ENCODE results near the gene MICAL3.

MICAL3 gene

DNA sequence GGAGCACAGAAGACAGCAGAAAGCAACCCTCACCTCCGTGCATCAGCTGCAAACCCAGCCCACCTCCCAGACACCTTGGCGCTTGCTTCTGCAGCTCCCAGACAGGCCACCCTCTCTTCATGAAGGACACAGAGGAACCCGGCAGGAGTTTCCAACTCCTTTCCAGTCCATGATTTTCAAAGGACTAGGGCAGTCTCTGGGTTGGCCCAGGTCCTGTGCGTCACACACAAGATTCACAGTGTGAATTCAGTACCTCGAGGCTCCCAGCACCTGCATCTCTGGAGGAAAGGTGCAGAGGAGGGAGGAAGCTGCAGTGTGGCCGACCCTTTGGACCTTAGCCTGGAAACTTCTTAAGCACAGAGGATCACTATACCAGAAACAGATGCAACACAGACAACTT is 189.1 kb downstream of the MICAL3 start:
- Histone ChIP-seq H3K27ac (ENCODE audit: low read depth, low read length) (no peak overlapping the region), H3K36me3 (ENCODE audit: control insufficient read depth, insufficient read depth, low read length) (no peaks in the 10 kb centered on the region), H3K4me2 (ENCODE audit: low read length) (no peak overlapping the region), H2BK15ac (replicated peaks; ENCODE audit: low read depth) (no peak overlapping the region), H3K79me1 (ENCODE audit: low read length) (no peaks in the 10 kb centered on the region), H2AK5ac (ENCODE audit: low read length) (no peak overlapping the region), H3K4ac (ENCODE audit: low read depth, low read length) (no peak overlapping the region), H4K5ac (ENCODE audit: low read length) (no peak overlapping the region), H2BK120ac (ENCODE audit: low read depth, low read length) (no peak overlapping the region), H3K4me1 (ENCODE audit: control insufficient read depth, low read depth, low read length) (no peaks in the 10 kb centered on the region), H4K8ac (ENCODE audit: low read depth, low read length) (no peak overlapping the region), H3K79me2 (ENCODE audit: control insufficient read depth, insufficient read depth, low read length) (no peaks in the 10 kb centered on the region), H3K4me3 (ENCODE audit: low read length) (no peak overlapping the region), H3K23ac (ENCODE audit: low read length) (no peak overlapping the region), H2BK5ac (ENCODE audit: low read length) (no peak overlapping the region), H3K18ac (ENCODE audit: low read length) (no peak overlapping the region), H3K27me3 (ENCODE audit: insufficient read depth, low read length, poor library complexity) (no peaks in the 10 kb centered on the region), H3K56ac (ENCODE audit: low read length) (no peak overlapping the region), H3K9ac (ENCODE audit: low read length) (no peak overlapping the region)
- WGBS (ENCODE audit: extremely low coverage, insufficient coverage, low lambda C conversion rate), result no CpG with 5 or more reads among the region's 6 CpGs
- DNase-seq, result no peak

- H3K4ac ChIP-seq (ENCODE audit: low read depth, low read length), result no peak overlapping the region
- H3K79me2 ChIP-seq (ENCODE audit: control insufficient read depth, insufficient read depth, low read length), result no peaks in the 10 kb centered on the region
- H3K4me3 ChIP-seq (ENCODE audit: low read length), result no peak overlapping the region
- no peak overlapping the region for H4K8ac ChIP-seq (ENCODE audit: low read depth, low read length)
- H4K5ac ChIP-seq (ENCODE audit: low read length), result no peak overlapping the region
- no peak overlapping the region for H2BK5ac ChIP-seq (ENCODE audit: low read length)
- H2BK120ac ChIP-seq (ENCODE audit: low read depth, low read length), result no peak overlapping the region
- H3K23ac ChIP-seq (ENCODE audit: low read length), result no peak overlapping the region
- H2AK5ac ChIP-seq (ENCODE audit: low read length), result no peak overlapping the region
- H3K56ac ChIP-seq (ENCODE audit: low read length), result no peak overlapping the region
- H3K27ac ChIP-seq (ENCODE audit: low read depth, low read length), result no peak overlapping the region
- DNase-seq, result no peak
- H3K79me1 ChIP-seq (ENCODE audit: low read length), result no peaks in the 10 kb centered on the region
- H3K36me3 ChIP-seq (ENCODE audit: control insufficient read depth, insufficient read depth, low read length), result no peaks in the 10 kb centered on the region
- no peak overlapping the region for H3K9ac ChIP-seq (ENCODE audit: low read length)
- WGBS (ENCODE audit: extremely low coverage, insufficient coverage, low lambda C conversion rate), result no CpG with 5 or more reads among the region's 12 CpGs
- no peak overlapping the region for H2BK15ac ChIP-seq (replicated peaks; ENCODE audit: low read depth)
- no peaks in the 10 kb centered on the region for H3K27me3 ChIP-seq (ENCODE audit: insufficient read depth, low read length, poor library complexity)
- no peaks in the 10 kb centered on the region for H3K4me1 ChIP-seq (ENCODE audit: control insufficient read depth, low read depth, low read length)
- no peak overlapping the region for H3K18ac ChIP-seq (ENCODE audit: low read length)
- no peak overlapping the region for H3K4me2 ChIP-seq (ENCODE audit: low read length)
Measured at GRCh38 chr22:17833489-17833888, 190.9 kb downstream of the MICAL3 start.

DNA sequence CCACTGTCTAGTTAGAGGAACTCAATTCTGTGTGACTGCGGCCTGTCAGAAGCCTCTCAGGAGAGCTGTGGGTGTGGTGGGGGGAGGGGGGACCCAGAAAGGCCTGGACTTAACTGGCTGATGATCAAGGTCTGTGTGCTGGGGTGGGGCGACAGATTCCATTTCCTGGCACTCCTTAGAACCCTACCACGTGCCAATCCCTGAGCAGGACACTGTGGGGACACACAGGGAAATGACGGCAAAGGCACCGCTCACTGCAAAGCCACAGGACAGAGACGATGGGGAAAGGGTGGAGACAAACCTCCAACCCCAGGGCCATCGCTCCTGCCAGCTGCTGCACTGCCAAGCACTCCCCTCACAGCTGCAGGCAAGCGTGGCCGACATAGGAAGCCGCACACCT is 191.7 kb downstream of the MICAL3 start:
- no peak overlapping the region for H2BK120ac ChIP-seq (ENCODE audit: low read depth, low read length)
- no CpG with 5 or more reads among the region's 10 CpGs for WGBS (ENCODE audit: extremely low coverage, insufficient coverage, low lambda C conversion rate)
- no peaks in the 10 kb centered on the region for H3K79me2 ChIP-seq (ENCODE audit: control insufficient read depth, insufficient read depth, low read length)
- H3K79me1 ChIP-seq (ENCODE audit: low read length), result no peaks in the 10 kb centered on the region
- H3K23ac ChIP-seq (ENCODE audit: low read length), result no peak overlapping the region
- H3K36me3 ChIP-seq (ENCODE audit: control insufficient read depth, insufficient read depth, low read length), result no peaks in the 10 kb centered on the region
- no peak overlapping the region for H2BK5ac ChIP-seq (ENCODE audit: low read length)
- no peak overlapping the region for H4K8ac ChIP-seq (ENCODE audit: low read depth, low read length)
- no peak for DNase-seq
- H3K4me1 ChIP-seq (ENCODE audit: control insufficient read depth, low read depth, low read length), result no peaks in the 10 kb centered on the region
- no peak overlapping the region for H3K4me3 ChIP-seq (ENCODE audit: low read length)
- H3K4ac ChIP-seq (ENCODE audit: low read depth, low read length), result no peak overlapping the region
- no peak overlapping the region for H3K4me2 ChIP-seq (ENCODE audit: low read length)
- no peak overlapping the region for H4K5ac ChIP-seq (ENCODE audit: low read length)
- no peaks in the 10 kb centered on the region for H3K27me3 ChIP-seq (ENCODE audit: insufficient read depth, low read length, poor library complexity)
- H2AK5ac ChIP-seq (ENCODE audit: low read length), result no peak overlapping the region
- no peak overlapping the region for H3K56ac ChIP-seq (ENCODE audit: low read length)
- H2BK15ac ChIP-seq (replicated peaks; ENCODE audit: low read depth), result no peak overlapping the region
- no peak overlapping the region for H3K18ac ChIP-seq (ENCODE audit: low read length)
- H3K9ac ChIP-seq (ENCODE audit: low read length), result no peak overlapping the region
- no peak overlapping the region for H3K27ac ChIP-seq (ENCODE audit: low read depth, low read length)

GRCh38 chr22:17831501-17832251 is 192.7 kb downstream of the MICAL3 start:
- Histone ChIP-seq H3K9ac (ENCODE audit: low read length) (no peak overlapping the region), H3K36me3 (ENCODE audit: control insufficient read depth, insufficient read depth, low read length) (no peaks in the 10 kb centered on the region), H3K23ac (ENCODE audit: low read length) (no peak overlapping the region), H3K56ac (ENCODE audit: low read length) (no peak overlapping the region), H4K5ac (ENCODE audit: low read length) (no peak overlapping the region), H3K79me1 (ENCODE audit: low read length) (no peaks in the 10 kb centered on the region), H3K4ac (ENCODE audit: low read depth, low read length) (no peak overlapping the region), H3K79me2 (ENCODE audit: control insufficient read depth, insufficient read depth, low read length) (no peaks in the 10 kb centered on the region), H3K4me2 (ENCODE audit: low read length) (no peak overlapping the region), H2AK5ac (ENCODE audit: low read length) (no peak overlapping the region), H3K18ac (ENCODE audit: low read length) (no peak overlapping the region), H3K4me1 (ENCODE audit: control insufficient read depth, low read depth, low read length) (no peaks in the 10 kb centered on the region), H3K4me3 (ENCODE audit: low read length) (no peak overlapping the region), H2BK5ac (ENCODE audit: low read length) (no peak overlapping the region), H4K8ac (ENCODE audit: low read depth, low read length) (no peak overlapping the region), H3K27ac (ENCODE audit: low read depth, low read length) (no peak overlapping the region), H2BK15ac (replicated peaks; ENCODE audit: low read depth) (no peak overlapping the region), H2BK120ac (ENCODE audit: low read depth, low read length) (no peak overlapping the region), H3K27me3 (ENCODE audit: insufficient read depth, low read length, poor library complexity) (no peaks in the 10 kb centered on the region)
- DNase-seq, result no peak
- WGBS (ENCODE audit: extremely low coverage, insufficient coverage, low lambda C conversion rate), result no CpG with 5 or more reads among the region's 17 CpGs

- H3K79me1 ChIP-seq (ENCODE audit: low read length), result no peaks in the 10 kb centered on the region
Measured at GRCh38 chr22:17830043-17830961, 194.1 kb downstream of the MICAL3 start.

More at GRCh38 chr22:17830043-17830961, 194.1 kb downstream of the MICAL3 start:
- Histone ChIP-seq H3K18ac (ENCODE audit: low read length) (no peak overlapping the region), H2BK120ac (ENCODE audit: low read depth, low read length) (no peak overlapping the region), H3K4ac (ENCODE audit: low read depth, low read length) (no peak overlapping the region), H3K9ac (ENCODE audit: low read length) (no peak overlapping the region), H4K5ac (ENCODE audit: low read length) (no peak overlapping the region), H2BK15ac (replicated peaks; ENCODE audit: low read depth) (no peak overlapping the region), H4K8ac (ENCODE audit: low read depth, low read length) (no peak overlapping the region), H3K36me3 (ENCODE audit: control insufficient read depth, insufficient read depth, low read length) (no peaks in the 10 kb centered on the region), H3K23ac (ENCODE audit: low read length) (no peak overlapping the region), H3K56ac (ENCODE audit: low read length) (no peak overlapping the region), H3K27me3 (ENCODE audit: insufficient read depth, low read length, poor library complexity) (no peaks in the 10 kb centered on the region), H3K27ac (ENCODE audit: low read depth, low read length) (no peak overlapping the region), H2AK5ac (ENCODE audit: low read length) (no peak overlapping the region), H3K4me1 (ENCODE audit: control insufficient read depth, low read depth, low read length) (no peaks in the 10 kb centered on the region), H3K4me3 (ENCODE audit: low read length) (no peak overlapping the region), H3K79me2 (ENCODE audit: control insufficient read depth, insufficient read depth, low read length) (no peaks in the 10 kb centered on the region), H3K4me2 (ENCODE audit: low read length) (no peak overlapping the region), H2BK5ac (ENCODE audit: low read length) (no peak overlapping the region)
- DNase-seq, result peak; percentile 84
- no CpG with 5 or more reads among the region's 31 CpGs for WGBS (ENCODE audit: extremely low coverage, insufficient coverage, low lambda C conversion rate)

Measured in mesendoderm (in vitro differentiated cells).